DOHH2 (cell line): ENCODE measurements around the gene SLC25A3.
A peak's percentile ranks its signal among the peaks of the same experiment; 100 is the strongest.

Source experiments
- H3F3A ChIP-seq: fragments of 200-600 bp; sonication (generic), shearing (Covaris generic); 2 replicates; pipeline ENCODE4 v1.6.0; 2016; ENCODE audit warnings: antibody characterized with exemption, mild to moderate bottlenecking; ENCODE audit not compliant: control insufficient read depth, insufficient read depth
- H3K27ac ChIP-seq: fragments of 200-600 bp; sonication (generic); 2 replicates; pipeline ENCODE4 v1.5.1; 2014; ENCODE audit warnings: low read depth, mild to moderate bottlenecking, low read length, moderate library complexity
- H3K27me3 ChIP-seq: fragments of 200-600 bp; sonication (generic); 2 replicates; pipeline ENCODE4 v1.6.1; 2014; ENCODE audit warnings: mild to moderate bottlenecking, low read length, mixed read lengths; ENCODE audit not compliant: control insufficient read depth
- H3K36me3 ChIP-seq: fragments of 200-600 bp; sonication (generic); 2 replicates; pipeline ENCODE4 v1.6.1; 2014; ENCODE audit warnings: mild to moderate bottlenecking, low read length, moderate library complexity, mixed read lengths; ENCODE audit not compliant: control insufficient read depth
- H3K4me1 ChIP-seq: fragments of 200-600 bp; sonication (generic); 2 replicates; pipeline ENCODE4 v1.6.1; 2014; ENCODE audit warnings: mild to moderate bottlenecking, low read length, mixed read lengths; ENCODE audit not compliant: control insufficient read depth
- H3K4me2 ChIP-seq: fragments of 200-600 bp; sonication (generic); 2 replicates; pipeline ENCODE4 v1.6.0; 2014; ENCODE audit warnings: mild to moderate bottlenecking, low read length, moderate library complexity
- H3K4me3 ChIP-seq: fragments of 200-600 bp; sonication (generic); 2 replicates; pipeline ENCODE4 v1.5.1; 2014; ENCODE audit warnings: mild to moderate bottlenecking, low read length, mixed read lengths
- H3K79me2 ChIP-seq: fragments of 200-600 bp; sonication (generic); 2 replicates; pipeline ENCODE4 v1.6.1; 2014; ENCODE audit warnings: mild to moderate bottlenecking, low read length, mixed read lengths; ENCODE audit not compliant: control insufficient read depth
- H3K9me2 ChIP-seq: fragments of 200-600 bp; sonication (generic); replicated peaks from 2 replicates; pipeline ENCODE4 v1.6.1; 2014; ENCODE audit warnings: mild to moderate bottlenecking, low read length, mixed read lengths; ENCODE audit not compliant: control insufficient read depth
- H3K9me3 ChIP-seq: fragments of 200-600 bp; sonication (generic); 2 replicates; pipeline ENCODE4 v1.6.1; 2014; ENCODE audit warnings: antibody characterized with exemption, low read length, mixed read lengths; ENCODE audit not compliant: control insufficient read depth, insufficient read depth
- H4K20me1 ChIP-seq: fragments of 200-600 bp; sonication (generic); 2 replicates; pipeline ENCODE4 v1.6.0; 2014; ENCODE audit warnings: low read depth, mild to moderate bottlenecking, antibody characterized with exemption, low read length, moderate library complexity; ENCODE audit not compliant: control insufficient read depth, insufficient read depth
- EZH2phosphoT487 ChIP-seq: fragments of 200-600 bp; sonication (generic); IDR thresholded peaks from 2 replicates; pipeline ENCODE4 v1.6.1; 2017; ENCODE audit warnings: borderline replicate concordance, mild to moderate bottlenecking, antibody characterized with exemption, low read length, moderate library complexity, mixed read lengths
- TF ChIP-seq, protein P1 (sequence below): fragments of 200-600 bp; sonication (generic); IDR thresholded peaks from one replicate; pipeline ENCODE4 v1.5.1; 2014; ENCODE audit warnings: antibody characterized with exemption, mild to moderate bottlenecking, low read depth, low read length; ENCODE audit not compliant: poor library complexity, severe bottlenecking

Gene SLC25A3

DNA sequence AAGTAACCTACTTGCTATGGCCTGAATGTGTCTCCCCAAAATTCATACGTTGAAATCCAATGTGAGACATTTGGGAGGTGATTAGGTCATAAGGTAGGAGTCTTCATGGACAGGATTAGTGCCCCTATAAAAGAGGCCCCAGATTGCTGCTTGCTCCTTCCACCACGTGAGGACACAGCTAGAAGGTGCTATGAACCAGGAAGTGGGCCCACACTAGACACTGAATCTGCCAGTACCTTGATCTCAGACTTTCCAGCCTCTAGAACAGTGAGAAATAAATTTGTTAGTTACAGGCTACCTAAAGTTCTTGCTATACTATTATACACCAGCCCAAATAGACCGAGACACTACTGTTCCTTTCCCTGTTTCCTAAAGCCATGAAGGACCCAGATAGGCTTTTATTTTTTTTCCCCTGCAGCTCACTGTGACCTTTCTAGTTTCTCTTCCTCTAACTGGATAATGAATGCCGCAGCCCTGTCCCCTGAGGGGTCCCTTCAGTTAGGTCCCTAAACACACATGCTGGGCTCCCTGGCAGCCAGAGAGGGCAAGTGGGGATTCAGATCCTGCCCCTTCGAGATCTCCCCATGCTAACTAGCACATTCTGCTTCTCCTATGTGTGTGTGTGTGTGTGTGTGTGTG, 19.3 kb downstream of the SLC25A3 start:
- H3K4me3 ChIP-seq: peak overlapping the region; percentile 49
- H3K9me3 ChIP-seq: no peaks in the 10 kb centered on the region
- H3K27me3 ChIP-seq: no peaks in the 10 kb centered on the region
- H3K4me2 ChIP-seq: peak overlapping the region; percentile 57
- H3K9me2 ChIP-seq: no peaks in the 10 kb centered on the region
- peaks cover 6% of the 10 kb centered on the region; the same call in 1 of the 2 replicates for H3K36me3 ChIP-seq
- no peaks in the 10 kb centered on the region for H3K79me2 ChIP-seq
- no peaks in the 10 kb centered on the region for H4K20me1 ChIP-seq
- H3K27ac ChIP-seq: peak overlapping the region; percentile 66
- TF ChIP-seq, protein P1, sequence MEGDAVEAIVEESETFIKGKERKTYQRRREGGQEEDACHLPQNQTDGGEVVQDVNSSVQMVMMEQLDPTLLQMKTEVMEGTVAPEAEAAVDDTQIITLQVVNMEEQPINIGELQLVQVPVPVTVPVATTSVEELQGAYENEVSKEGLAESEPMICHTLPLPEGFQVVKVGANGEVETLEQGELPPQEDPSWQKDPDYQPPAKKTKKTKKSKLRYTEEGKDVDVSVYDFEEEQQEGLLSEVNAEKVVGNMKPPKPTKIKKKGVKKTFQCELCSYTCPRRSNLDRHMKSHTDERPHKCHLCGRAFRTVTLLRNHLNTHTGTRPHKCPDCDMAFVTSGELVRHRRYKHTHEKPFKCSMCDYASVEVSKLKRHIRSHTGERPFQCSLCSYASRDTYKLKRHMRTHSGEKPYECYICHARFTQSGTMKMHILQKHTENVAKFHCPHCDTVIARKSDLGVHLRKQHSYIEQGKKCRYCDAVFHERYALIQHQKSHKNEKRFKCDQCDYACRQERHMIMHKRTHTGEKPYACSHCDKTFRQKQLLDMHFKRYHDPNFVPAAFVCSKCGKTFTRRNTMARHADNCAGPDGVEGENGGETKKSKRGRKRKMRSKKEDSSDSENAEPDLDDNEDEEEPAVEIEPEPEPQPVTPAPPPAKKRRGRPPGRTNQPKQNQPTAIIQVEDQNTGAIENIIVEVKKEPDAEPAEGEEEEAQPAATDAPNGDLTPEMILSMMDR: no peak
- TF ChIP-seq EZH2phosphoT487: no peak
- peaks cover 18% of the 10 kb centered on the region for H3K4me1 ChIP-seq
- H3F3A ChIP-seq: peaks cover 14% of the 10 kb centered on the region

DNA sequence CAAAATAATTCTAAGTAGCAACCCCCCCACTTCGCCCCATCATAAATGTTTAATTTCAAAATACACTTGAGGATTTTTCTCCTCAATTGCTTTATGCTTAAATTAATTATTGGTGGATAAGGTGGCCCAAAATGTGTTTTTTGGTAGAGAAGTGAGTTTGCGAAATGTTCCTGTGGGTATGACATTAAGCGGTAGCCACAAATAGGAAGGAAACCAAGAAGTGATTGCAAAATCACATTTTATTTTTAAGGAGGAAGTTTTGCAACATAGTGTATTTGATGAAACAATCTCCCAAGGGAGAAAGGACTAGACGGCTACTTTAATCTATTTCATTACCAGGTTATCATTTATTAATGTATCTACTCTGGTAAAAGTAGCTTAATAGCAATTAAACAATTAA, 25.5 kb downstream of the SLC25A3 start:
- H3K4me2 ChIP-seq: no peak overlapping the region
- H3K79me2 ChIP-seq: no peaks in the 10 kb centered on the region
- no peak overlapping the region for H3K4me3 ChIP-seq
- H3K9me3 ChIP-seq: no peaks in the 10 kb centered on the region
- H3K27me3 ChIP-seq: no peaks in the 10 kb centered on the region
- peaks cover under 1% of the 10 kb centered on the region; the same call in 1 of the 2 replicates for H3K36me3 ChIP-seq
- H3K4me1 ChIP-seq: no peaks in the 10 kb centered on the region
- H3K9me2 ChIP-seq: no peaks in the 10 kb centered on the region
- no peak overlapping the region for H3K27ac ChIP-seq
- TF ChIP-seq, protein P1: no peak
- no peak for TF ChIP-seq EZH2phosphoT487
- H4K20me1 ChIP-seq: no peaks in the 10 kb centered on the region
- peaks cover 9% of the 10 kb centered on the region for H3F3A ChIP-seq

GRCh38 chr12:98635657-98636323, 42.3 kb downstream of the SLC25A3 start:
- Histone ChIP-seq H3K4me2 (peak overlapping the region; percentile 42), H3K4me3 (0 out of 2 replicates have a peak overlapping the region, but pooled peaks have one; percentile 3), H3K4me1 (peaks cover 21% of the 10 kb centered on the region), H3F3A (no peaks in the 10 kb centered on the region), H3K27ac (no peak overlapping the region), H4K20me1 (no peaks in the 10 kb centered on the region), H3K79me2 (peaks cover 65% of the 10 kb centered on the region), H3K27me3 (no peaks in the 10 kb centered on the region), H3K9me2 (no peaks in the 10 kb centered on the region), H3K36me3 (peaks cover 21% of the 10 kb centered on the region), H3K9me3 (no peaks in the 10 kb centered on the region)
- TF ChIP-seq, protein P1: no peak
- no peak for TF ChIP-seq EZH2phosphoT487
